DMS153 (cell line): ENCODE data around the gene C1orf216.
A peak's percentile ranks its signal among the peaks of the same experiment; 100 is the strongest.
"Not testable (repeated sequence)": the region's sequence is repeated elsewhere in the genome, so short reads cannot be mapped to it uniquely, and the experiment has no call there.

Experiments
- DNase-seq: peaks from one replicate; lab custom pipeline; 2025; lab: John Stamatoyannopoulos, UW

Gene C1orf216

GRCh38 chr1:35706846-35707600, 11.7 kb downstream of the C1orf216 start:
- peak; percentile 23 for DNase-seq

DNA sequence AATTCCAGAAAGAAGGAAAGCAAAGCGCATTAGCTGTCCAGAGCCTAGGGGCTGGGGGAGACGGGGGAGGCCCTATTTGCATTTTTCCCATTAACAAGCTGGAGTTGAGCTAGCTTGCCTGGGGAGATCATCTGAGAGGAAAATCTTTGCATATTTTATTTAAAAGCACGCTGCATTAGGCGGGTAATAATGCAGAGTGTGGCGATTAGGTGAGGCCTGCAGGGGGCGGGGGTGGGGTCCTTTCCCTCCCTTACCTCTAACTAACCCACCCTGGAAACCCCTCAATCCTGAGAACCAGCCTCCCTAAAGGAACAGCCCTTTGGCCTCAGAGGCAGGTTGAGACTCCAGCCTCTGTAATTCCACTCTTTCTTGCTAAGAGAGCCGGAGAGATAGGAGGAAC, 16.2 kb downstream of the C1orf216 start:
- no peak for DNase-seq

DNA sequence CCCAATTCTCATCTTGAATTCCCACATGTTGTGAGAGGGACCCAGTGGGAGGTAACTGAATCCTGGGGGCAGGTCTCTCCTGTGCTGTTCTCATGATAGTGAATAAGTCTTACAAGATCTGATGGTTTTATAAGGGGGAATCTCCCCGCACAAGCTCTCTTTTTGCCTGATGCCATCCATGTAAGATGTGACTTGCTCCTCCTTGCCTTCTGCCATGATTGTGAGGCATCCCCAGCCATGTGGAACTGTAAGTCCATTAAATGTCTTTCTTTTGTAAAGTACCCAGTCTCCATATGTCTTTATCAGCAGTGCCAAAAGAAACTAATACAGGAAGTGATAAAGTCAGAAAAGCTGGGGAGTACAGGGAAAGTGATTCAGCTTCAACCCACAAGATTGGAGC, 19.5 kb downstream of the C1orf216 start:
- not testable (repeated sequence) for DNase-seq

DNA sequence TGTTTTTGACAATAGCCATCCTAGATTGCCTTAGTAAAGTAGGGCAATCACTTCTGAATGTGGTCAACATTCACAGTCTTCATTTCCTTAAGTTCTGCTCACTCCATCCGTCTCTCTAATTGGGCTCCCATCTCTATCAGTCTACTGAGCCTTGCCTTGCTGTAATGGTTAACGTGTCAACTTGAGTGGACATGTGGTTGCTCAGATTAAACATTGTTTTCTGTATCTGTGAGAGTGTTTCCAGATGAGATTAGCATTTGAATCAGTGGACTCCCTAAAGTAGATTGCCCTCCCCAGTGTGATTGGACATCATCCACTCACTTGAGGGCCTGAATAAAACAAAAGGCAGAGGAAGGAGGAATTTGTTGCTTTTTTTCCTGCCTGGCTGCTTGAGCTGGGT, 26.4 kb downstream of the C1orf216 start:
- no peak for DNase-seq

- DNase-seq = peak; percentile 47
Measured at GRCh38 chr1:35691571-35692220, 27.0 kb downstream of the C1orf216 start.

DNA sequence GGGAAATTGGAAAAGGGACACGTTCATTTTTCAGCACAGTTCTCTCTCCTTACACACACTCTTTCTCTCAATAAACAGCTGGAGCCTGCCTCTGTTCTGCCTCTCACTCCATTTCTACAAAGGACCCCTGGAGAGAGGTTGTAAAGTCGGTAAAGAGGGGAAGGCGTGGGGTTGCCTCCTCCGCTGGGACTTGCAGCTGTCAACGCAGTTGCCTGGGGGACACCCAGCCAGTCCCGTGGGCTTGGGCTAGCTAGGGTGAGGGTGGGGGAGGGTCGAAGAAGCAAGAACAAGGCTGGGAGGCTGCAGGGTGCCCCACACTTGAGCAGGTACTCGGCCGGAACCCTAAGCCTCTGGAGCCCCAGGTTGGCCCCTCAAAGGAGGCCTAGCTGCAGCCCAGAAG, 27.6 kb downstream of the C1orf216 start:
- peak; percentile 39 for DNase-seq

DNA sequence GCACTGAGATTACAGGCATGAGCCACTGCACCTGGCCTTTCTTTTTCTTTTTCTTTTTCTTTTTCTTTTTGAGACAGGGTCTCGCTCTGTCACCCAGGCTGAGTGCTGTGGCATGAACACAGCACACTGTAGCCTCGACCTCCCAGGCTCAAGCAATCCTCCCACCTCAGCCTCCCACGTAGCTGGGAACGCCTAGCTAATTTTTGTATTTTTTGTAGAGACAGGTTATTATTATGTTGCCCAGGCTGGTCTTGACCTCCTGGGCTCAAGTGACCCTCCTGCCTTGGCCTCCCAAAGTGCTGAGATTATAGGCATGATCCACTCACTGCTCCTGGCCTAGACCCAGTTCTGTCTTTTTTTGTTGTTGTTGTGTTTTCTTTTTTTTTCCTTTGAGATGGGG, 28.6 kb downstream of the C1orf216 start:
- DNase-seq = not testable (repeated sequence)

DNA sequence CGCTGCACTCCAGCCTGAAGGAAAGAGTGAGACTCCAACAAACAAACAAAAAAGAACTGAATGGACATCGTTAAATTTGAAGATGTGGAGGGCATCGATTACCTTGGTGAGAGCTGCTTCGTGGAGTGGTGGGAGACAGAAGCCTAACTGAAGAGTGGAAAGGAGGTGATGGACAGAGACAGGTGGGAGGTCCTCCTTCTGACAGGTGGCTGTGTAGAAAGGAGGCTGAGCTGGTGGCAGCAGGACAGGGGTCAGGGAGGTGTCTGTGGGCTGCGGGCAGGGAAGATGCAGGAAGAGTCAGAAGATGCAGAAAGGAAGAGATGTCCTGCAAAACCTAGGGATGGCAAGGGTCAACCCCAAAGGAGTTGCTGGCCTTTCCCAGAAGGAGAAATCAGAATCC, 30.5 kb downstream of the C1orf216 start:
- DNase-seq = no peak

- no peak for DNase-seq
Measured at GRCh38 chr1:35683012-35683411, 35.7 kb downstream of the C1orf216 start.

GRCh38 chr1:35680271-35680670, 38.4 kb downstream of the C1orf216 start:
- no peak for DNase-seq

DNA sequence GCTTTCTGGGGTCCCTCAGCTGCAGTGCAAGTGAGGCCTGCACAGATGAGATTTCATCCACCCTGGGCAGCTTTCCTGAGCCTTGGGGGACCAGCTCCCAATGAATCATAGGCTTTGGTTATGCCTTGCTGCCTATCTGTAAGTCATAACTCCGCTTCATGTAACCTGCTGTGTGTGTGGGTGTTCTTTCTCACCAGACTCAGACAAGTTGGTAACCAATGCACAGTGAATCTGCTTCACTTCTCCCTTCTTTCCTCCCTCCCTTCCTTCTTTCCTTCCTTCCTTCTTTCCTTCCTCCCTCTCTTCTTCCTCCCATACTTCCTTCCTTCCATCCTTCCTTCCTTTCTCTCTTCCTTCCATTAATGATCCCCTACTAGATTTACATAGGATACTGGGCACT, 42.9 kb downstream of the C1orf216 start:
- no peak for DNase-seq

DNA sequence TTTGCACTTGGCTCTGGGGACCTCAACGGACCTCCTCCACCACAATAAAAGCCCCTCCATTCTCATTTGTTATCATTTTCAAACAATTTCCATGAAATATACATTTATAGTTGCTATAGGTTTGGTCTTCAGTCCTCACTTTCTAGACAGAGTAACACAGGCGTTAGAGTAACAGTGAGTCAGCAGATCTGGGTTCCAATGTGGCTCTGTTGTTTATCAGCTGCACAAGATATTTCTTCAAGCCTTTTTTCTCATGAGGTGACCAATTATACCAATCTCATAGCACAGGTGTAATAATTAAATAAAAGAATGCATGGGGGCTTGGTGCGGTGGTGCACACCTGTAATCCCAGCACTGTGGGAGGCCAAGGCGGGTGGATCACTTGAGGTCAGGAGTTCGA, 44.6 kb downstream of the C1orf216 start:
- no peak for DNase-seq

GRCh38 chr1:35672116-35672515, 46.6 kb downstream of the C1orf216 start:
- no peak for DNase-seq

DNA sequence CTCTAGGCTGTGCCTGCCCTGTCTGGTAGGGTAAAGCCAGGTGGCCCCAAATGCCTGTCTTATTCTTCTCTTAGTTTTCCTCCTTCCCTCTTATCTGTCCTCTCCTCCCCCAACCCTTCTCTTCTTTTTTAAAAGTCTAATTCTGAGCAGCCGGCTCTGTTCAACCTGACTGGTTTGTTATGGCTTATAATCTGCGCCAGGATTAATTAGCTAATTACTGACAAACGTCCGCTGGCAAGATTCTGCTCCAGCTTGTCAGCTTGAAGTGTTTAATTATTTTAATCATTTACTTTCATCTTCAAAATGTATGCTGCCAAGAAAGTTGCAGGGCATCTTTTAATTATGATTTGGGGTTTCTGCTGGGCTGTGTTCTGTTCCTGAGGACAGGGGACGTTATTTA, 50.2 kb downstream of the C1orf216 start:
- DNase-seq = no peak

DNA sequence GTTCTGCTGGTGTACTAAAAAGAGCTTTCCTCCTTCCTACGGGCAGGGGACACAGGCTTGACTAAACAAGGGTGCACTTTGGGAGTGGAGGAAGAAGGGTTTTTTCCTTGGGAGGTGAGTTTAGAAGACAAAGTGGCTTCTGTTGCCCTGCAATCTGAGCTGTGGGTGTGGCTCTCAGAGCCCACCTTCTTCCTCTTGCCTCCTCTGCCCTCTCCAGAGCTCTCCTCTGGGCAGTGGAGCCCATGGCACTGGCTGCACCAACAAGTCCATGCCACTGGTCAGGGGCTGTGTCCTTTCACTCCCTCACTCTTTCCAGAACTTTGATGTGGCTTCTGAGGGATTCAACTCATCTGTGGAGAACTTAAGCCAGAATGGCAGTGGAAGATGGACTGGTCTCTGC, 51.8 kb downstream of the C1orf216 start:
- no peak for DNase-seq

- DNase-seq = no peak
Measured at GRCh38 chr1:35666216-35666615, 52.5 kb downstream of the C1orf216 start.
